Limb (tissue), 2 donors: ENCODE data around the gene ASMT.
"Not testable (repeated sequence)": the region's sequence is repeated elsewhere in the genome, so short reads cannot be mapped to it uniquely, and the experiment has no call there.

ENCODE experiments used
- DNase-seq, 2 donors: peaks; one replicate each; pipeline ENCODE4 v3.0.0-alpha.2; 2016; ENCODE audit errors: extremely low spot score in 2 of 2

ASMT gene

DNA sequence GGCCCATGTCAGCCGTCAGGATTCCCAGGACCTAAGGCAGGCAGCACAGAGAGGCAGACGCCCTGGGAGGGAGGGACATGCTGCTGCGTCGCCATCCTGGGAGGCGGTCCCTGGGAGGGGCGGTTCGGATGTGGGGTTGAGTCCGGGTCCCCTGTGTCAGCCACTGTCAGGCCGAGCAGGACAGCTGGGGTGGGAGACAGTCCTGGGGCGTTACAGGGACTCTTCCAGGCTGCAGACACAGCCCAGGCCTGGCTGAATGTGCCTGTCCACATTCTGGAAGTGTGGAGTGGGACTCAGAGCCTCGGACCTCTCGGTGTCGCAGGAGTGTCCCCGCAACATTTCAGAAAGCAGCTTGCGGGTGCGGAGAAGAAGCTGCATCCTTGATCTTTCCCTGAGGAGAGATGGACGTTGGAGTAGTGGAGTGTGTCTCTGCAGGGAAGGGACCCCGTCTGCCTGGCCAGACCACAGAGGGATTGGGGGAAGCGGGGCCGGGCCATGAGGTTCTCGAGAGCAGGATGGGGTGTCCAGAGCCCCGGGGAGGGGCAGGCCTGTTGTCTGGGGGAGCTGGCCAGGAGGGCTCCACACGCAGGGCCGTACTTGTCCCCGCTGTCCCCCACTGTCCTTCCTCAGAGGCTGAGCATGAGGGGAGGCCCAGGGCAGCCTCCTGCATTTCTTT is 17.4 kb upstream of the ASMT start:
- DNase-seq: no peak

DNA sequence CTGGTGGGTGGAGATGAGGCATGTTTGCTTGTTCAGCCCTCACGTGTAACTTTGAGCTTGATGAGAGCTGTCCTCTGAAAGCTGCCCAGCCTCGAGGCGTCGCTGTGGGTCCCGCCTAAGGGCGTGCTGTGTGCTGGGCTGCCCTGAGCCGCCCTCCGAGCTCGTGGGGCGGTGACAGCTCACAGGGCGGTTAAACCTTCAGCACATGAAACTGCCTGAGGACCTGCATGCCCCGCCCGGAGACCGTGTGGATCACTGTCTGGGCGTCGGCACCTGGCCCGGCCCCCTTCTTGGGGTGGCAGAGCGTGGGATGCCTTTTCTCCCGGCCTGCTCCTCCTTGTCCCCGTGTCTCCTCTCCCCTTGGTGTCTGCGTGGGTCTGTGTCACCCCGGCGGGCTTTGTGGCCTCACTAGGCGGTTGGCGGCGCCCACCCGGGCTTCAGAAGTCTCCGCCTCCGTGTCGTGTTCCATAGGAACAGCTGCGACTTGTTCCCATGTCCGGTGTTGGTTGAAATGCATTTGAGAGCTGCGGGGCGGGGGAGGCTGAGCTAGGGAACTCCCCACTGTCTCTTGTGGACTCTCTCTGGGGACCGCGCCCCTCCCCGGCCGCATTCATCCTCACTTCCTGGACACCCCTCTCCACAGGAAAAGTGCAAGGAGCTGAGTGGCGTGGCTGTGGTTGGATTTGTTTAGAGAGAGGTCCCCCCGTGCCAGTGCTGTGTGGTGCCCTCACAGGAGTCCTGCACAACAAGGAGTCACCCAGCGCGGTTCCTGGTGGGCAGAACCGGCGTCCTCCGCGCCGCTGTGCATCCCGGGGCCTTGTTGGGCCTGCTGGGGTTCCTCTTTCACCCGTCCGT is 16.6 kb upstream of the ASMT start:
- DNase-seq: no peak

DNA sequence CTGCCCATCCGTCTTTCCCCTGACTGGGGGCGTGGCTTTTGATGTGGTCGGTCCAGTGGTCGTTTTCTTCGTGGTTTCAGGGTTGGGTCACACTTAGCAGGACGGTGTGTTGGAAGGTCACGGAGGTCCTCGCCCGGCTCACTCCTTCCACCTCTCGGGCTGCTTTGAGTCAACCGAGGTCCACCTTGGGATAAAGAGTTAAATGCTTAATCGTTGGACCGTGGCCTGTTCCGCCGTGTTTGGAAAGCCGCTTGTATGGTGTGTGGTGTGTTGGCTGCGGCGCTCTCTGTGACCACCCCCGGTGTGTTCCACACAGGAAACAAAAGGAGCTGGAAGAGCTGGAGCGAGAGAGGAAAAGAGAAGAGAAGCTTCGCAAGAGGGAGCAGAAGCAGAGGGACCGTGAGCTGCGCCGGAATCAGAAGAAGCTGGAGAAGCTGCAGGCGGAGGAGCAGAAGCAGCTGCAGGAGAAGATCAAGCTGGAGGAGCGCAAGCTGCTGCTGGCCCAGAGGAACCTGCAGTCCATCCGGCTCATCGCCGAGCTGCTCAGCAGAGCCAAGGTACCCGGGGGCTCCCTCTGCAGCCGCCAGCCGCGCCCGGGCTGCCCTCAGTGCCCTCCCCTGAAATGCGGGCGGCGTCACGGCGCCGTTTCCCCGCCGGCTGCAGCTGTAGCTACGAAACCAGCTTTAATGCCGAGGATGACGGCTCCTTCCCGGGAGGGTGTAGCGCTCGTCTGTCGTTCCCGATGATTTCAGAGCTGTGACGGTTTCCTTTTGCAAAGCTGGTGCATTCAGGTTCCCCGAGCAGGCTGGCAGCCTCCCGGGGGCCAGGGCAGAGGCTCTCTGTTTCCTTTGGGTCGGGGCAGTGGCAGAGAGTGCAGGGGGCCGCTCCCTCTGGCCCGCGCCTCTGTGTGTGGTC is 15.7 kb upstream of the ASMT start:
- no peak for DNase-seq

DNA sequence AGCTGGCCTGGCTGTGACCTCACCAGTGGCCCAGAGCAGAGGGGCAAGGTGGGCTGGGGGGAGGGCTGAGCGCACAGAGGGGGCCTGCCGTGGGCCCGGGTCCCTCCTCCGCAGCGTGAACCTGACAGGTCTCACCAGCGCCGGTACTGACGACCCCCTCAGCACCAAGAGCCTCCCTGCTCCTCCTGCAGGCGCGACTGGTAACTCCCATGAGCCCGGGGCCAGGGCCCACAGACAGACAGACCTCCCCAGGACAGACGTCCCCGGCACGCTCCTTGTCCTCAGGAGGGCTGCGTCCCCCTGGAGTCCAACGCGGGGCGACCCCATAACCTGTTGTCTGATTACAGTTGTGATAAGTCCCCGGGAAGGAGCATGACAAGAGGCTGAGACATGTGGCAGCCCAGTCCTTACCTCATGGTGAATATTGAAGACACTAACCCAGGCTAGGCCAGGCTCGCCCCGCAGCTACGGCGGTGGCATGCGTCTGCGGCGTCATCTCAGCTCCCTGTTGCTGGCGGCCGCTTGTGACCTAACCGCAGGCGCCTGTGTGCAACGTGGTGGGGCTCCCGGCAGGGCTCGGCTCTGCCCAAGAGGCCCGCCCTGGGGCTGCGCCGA is 15.0 kb upstream of the ASMT start:
- DNase-seq: no peak

DNA sequence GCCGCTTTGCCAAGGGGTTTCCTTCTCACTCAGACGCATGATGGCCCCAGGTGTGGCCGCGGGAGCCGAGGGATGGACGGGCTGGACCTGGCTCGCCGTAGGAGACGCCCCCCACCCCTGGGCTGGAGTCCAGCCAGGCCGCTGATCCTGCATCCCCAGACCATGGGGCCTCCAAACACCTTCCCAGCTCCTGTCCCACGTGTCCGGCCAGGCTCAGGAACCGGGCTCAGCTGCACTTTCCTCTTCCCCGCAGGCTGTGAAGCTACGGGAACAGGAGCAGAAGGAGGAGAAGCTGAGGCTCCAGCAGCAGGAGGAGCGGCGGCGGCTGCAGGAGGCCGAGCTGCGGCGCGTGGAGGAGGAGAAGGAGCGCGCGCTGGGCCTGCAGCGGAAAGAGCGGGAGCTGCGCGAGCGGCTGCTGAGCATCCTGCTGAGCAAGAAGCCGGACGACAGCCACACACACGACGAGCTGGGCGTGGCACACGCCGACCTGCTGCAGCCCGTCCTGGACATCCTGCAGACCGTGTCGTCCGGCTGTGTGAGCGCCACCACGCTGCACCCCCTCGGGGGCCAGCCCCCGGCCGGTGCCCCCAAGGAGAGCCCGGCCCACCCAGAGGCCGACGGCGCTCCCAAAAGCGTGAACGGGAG is 14.3 kb upstream of the ASMT start:
- no peak for DNase-seq

DNA sequence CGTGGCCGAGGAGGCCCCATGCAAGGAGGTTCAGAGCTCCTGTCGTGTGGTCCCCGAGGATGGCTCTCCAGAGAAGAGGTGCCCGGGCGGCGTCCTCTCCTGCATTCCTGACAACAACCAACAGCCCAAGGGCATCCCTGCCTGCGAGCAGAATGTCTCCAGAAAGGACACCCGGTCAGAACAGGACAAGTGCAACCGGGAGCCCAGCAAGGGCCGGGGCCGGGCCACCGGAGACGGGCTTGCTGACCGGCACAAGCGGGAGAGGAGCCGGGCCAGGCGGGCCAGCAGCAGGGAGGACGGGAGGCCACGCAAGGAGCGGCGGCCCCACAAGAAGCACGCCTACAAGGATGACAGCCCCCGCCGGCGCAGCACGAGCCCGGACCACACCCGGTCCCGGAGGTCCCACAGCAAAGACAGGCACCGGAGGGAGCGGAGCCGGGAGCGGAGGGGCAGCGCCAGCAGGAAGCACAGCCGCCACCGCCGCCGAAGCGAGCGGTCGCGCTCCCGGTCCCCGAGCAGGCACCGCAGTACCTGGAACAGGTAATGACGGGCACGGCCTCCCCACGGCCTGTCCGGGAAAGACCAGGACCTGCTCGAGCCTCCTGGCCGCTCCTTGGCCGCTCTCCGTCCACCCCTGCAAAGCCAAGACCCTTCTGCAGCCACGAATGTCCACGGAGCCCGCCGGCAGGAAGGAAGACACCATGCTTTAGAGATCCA is 13.7 kb upstream of the ASMT start:
- no peak for DNase-seq

DNA sequence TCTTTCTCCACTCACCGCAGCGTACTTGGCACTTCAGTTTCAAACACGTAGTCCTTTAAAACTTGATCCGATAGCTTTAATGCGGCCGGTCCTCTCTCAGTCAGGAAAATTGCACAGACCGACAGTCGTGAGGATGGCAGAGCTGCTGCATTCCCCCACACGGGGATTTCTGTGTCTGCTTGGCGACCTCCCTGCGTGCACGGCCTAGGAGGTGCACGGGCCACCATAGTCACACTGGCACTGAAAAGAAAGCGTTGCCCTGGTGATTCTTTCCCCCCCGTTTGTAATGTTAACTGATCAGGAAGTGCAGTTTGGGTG is 13.1 kb upstream of the ASMT start:
- DNase-seq: no peak

DNA sequence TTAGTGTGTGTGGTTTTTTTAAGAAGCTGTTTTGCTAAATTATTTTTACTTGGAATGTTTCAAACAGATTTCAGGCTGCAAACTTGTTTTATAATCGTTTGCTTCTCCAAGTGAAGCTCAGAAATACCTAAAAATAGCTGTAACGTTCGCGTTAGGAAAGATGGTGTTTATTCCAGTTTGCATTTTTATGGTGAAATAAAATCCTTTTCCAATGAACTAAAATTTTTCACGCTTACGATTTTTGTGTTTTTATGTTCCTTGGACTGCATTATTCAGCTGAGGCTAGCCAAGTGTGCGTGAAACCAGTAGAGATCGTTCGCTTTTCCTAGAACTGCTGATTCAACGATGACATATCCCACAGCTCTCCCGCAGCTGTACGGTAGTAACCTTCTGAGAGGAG is 12.6 kb upstream of the ASMT start:
- DNase-seq: no peak

DNA sequence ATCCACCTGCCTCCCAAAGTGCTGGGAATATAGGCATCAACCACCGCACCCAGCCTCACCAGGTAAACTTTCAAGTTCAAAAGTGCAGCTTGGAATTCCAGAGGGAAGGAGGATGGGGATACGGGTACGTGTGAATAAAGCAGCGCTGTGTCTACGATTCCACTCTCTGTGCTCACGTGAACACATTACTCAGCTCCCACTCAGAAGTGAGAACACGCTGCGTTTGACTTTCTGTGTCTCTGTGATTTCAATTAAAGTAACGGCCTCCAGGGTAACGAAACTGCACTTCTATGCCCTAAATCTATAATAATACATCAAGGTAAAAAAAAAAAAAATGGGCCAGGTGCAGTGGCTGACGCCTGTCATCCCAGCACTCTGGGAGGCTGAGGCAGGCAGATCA is 8.4 kb upstream of the ASMT start:
- no peak for DNase-seq

DNA sequence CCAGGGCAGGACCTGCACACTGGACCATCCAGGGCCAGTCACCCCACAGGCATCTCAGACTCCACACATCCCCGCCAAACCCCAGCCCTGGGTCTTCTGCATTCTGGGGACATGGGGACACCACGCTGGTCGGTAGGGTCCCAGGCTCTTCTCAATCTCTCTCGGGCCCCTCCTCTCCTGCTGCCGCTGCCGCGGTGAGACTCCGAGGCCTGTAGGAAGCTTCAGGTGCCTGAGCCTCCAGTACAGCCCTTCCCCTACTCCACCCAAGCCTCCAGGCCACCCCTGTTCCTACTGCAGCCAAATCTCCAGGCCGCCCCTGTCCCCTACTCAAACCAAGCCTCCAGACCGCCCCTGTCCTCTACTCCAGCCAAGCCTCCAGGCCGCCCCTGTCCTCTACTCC is 5.5 kb upstream of the ASMT start:
- no peak for DNase-seq

DNA sequence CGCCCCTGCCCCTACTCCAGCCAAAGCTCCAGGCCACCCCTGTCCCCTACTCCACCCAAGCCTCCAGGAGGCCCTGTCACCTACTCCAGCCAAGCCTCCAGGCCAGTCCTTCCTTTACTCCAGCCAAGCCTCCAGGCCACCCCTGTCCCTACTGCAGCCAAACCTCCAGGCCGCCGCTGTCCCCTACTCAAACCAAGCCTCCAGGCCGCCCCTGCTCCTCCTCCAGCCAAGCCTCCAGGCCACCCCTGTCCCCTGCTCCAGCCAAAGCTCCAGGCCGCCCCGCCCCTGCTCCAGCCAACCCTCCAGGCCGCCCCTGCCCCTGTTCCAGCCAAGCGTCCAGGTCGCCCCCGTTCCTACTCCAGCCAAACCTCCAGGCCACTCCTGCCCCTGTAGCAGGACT is 5.1 kb upstream of the ASMT start:
- DNase-seq: no peak

DNA sequence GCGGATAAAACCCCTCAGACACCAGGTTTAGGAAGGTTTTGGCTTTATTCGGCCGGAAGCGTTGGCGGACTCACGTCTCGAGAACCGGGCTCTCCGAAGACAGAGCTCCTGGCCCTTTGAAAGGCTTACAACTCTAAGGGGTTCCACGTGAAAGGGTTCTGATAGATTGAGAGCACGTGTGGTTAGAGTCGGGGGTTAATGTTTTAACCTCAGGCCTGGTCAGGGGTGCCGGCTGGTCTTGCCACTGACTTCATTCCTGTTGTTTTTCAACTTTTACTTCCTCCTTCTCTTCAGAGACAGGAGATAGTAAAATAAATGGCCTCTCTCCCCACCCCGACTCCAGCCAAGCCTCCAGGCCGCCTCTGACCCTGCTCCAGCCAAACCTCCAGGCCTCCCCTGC is 4.7 kb upstream of the ASMT start:
- no peak for DNase-seq

DNA sequence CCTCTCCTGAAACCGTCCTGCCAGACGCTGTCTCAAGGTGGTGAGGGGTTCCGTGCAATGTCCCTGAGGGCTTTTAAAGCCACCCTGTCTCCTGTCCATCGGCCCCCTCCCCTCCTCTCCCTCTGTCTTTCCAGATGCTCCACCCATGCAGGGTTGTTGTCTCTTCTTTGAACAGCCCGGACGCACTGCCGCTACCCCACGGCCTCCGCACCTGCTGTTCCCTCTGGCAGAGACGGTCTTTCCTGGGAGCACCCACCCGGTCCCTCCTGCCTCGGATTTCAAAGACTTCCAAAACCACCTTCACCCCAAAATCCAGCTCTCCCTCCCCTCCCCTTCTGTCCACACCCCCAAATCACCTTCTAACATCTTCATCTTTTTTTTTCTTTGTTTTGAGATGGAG is 4.1 kb upstream of the ASMT start:
- no peak for DNase-seq

DNA sequence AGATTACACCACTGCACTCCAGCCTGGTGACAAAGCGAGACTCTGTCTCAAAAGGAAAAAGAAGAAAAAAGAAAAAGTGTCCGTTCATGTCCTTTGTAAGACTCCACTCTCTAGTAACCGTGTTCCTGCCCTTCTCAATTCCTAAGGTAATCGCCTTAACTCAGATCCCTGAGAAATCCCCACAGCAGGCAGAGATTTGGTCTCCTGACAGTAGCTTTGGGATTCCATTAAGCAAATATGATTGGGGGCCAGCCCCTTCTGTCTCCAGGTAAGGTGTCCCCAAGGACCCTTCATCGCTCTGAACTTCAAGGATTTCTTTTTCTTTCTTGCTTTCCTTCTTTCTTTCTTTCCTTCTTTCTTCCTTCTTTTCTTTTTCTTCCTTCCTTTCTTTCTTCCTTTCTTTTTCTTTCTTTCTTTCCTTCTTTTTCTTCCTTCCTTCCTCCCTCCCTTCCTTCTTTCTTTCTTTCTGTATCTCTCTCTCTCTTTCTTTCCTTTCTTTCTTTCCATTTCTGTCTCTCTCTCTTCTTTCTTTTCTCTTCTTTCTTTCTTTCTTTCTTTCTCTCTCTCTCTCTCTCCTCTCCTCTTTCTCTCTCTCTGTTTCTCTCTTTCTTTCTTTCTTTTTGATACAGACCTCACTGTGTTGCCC is 2.1 kb upstream of the ASMT start:
- DNase-seq: no peak

DNA sequence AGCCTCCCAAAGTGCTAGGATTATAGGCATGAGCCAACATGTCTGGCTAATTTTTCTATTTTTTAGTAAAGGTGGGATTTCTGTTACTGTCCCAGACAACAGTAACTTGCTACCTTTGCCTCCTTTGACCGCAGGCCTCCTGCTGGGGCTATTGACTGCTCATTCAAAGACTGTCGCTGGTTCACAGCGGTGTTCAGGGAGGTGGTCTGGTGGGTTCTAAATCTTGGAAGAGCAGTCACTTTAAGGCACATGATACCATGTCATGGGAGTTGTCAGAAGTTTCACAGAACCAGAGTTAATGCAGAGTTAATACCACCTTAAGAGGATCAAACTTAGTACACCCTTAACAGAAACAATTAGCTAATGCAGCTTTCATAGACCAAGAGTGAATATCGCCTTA is 3.8 kb downstream of the ASMT start:
- DNase-seq: no peak

DNA sequence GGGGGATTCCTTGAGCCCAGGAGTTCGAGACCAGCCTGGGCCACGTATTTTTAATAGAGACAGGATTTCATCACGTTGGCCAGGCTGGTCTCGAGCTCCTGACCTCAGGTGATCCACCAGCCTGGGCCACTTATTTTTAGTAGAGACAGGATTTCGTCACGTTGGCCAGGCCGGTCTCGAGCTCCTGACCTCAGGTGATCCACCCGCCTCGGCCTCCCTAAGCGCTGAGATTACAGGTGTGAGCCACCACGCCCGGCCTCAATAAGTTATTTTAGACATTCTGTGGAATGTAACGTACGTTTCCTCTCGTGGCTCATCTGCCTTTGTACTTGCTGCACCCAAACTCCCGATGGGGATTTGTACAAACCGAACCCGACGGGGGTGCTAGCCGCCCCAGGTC is 8.8 kb downstream of the ASMT start:
- no peak for DNase-seq

DNA sequence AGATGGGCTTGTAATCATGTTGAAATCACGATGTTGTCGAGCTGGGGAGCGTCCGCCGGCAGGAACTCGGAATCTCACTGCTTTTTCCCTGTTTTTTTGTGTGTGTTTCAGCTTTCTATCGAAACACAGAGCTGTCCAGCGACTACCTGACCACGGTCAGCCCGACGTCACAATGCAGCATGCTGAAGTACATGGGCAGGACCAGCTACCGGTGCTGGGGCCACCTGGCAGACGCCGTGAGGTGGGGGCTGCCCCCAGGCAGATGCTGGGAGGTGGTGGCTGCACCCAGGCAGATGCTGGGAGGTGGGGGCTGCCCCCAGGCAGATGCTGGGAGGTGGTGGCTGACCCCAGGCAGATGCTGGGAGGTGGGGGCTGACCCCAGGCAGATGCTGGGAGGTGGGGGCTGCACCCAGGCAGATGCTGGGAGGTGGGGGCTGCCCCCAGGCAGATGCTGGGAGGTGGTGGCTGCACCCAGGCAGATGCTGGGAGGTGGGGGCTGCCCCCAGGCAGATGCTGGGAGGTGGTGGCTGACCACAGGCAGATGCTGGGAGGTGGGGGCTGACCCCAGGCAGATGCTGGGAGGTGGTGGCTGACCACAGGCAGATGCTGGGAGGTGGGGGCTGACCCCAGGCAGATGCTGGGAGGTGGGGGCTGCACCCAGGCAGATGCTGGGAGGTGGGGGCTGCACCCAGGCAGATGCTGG is 9.4 kb downstream of the ASMT start:
- not testable (repeated sequence) for DNase-seq

DNA sequence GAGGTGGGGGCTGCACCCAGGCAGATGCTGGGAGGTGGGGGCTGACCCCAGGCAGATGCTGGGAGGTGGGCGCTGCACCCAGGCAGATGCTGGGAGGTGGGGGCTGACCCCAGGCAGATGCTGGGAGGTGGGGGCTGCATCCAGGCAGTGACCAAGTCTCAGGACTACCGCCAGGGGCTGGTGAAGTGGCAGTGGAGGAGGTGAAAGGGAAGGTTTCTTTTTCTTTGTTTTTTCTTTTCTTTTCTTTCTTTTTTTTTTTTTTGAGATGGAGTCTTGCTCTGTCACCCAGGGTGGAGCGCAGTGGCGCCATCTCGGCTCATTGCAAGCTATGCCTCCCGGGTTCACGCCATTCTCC is 10.0 kb downstream of the ASMT start:
- not testable (repeated sequence) for DNase-seq

DNA sequence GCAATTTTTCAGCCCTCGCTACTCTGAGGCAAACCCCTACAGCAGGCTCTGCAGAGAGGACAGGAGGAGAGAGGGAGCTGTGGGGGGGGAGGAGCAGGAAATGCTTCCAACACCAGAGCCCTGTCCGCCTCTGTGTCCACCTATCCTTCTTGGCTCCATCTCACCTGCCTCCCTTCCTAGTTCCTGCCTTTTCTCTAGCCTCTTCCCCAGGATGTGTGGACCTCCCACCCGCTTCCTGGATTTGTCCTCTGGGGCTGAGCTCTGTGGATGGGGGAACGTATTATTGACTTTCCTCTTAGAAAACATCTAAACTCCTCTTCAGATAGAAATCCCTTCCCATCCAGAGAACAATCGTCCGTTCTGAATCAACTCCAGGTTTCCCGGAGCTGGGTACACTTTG is 14.4 kb downstream of the ASMT start:
- DNase-seq: no peak

DNA sequence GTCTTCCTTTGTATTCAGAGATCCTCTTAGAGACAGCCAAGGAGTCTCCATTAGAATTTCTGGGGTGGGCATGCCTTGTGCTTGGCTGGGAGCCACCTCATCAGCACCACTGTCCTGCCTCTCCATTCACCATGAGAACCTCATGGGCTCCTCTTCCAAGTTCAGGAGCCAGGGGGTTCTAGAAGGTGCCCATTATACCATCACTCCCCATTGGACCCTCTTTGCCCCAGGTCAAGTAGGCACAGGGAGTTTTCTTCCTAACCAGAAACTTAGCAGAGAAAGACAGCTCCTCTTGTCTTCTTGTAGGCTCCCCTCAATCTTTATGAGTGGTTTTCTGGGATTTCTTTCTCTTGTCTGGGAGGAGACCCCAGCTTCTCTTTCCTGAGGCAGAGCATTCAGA is 31.1 kb downstream of the ASMT start:
- no peak for DNase-seq
